T follicular helper cell (primary cell): Measurements from ENCODE around the gene CFAP99.
"Not testable (repeated sequence)": the region's sequence is repeated elsewhere in the genome, so short reads cannot be mapped to it uniquely, and the experiment has no call there.

Experiments used
- DNase-seq: peaks from one replicate; pipeline ENCODE4 v3.0.0-alpha.2; 2020; ENCODE audit warnings: low read depth

The CFAP99 gene

DNA sequence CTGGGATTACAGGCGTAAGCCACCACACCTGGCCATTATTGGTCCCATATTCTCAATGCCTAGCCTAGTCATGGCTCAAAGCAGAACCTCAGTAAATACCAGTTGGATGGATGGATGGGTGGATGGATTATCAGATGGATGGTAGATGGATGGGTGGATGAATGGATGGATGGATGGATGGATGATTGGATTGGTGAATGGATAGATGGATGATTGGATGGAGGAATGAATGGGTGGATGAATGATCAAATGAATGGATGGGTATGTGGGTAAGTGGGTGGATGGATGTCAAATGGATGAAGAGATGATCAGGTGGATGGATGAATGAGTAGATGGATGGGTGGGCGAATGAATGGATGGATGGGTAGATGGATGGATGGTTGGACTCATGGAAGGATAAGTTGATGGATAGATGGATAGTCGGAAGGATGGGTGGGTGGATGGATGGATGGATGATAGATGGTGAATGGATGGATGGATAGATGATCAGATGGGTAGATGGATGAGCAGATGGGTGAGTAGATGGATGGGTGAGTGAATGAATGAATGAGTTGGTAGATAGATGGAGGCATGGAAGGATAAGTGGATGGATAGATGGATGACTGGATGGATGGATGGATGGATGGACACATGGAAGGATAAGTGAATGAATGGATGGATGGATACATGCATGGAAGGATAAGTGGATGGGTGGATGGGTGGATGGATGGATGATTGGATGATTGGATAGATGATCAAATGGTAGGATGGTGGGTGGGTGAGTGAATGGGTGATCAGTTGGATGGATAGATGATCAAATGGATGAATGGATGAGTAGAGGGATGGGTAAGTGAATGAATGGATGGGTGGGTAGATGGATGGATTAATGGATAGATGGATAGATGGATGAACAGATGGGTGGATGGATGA lies 28.2 kb downstream of the CFAP99 start:
- DNase-seq = no peak

DNA sequence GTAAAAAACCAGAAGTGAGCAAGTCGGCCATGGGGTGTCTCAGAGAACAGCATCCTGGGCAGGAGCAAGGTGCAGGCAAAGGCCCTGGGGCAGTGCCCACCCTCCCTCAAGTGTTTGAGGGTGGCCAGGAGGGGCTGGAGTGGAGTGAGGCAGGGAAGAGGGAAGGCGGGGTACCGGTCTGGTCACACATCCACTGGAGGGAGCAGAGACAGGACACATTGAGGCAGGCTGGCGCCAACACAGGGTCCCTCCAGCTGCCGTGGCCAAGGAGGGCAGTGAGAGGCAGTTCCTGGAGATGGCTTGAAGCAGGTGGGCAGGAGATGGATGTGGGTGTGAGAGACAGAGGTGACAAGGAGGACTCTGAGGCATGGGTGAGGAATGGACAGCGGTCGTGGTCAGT lies 29.8 kb downstream of the CFAP99 start:
- DNase-seq = no peak

GRCh38 chr4:2449051-2449450 lies 30.3 kb downstream of the CFAP99 start:
- DNase-seq = no peak

- DNase-seq = no peak
These were observed 31.0 kb downstream of the CFAP99 start for GRCh38 chr4:2449511-2450392.

DNA sequence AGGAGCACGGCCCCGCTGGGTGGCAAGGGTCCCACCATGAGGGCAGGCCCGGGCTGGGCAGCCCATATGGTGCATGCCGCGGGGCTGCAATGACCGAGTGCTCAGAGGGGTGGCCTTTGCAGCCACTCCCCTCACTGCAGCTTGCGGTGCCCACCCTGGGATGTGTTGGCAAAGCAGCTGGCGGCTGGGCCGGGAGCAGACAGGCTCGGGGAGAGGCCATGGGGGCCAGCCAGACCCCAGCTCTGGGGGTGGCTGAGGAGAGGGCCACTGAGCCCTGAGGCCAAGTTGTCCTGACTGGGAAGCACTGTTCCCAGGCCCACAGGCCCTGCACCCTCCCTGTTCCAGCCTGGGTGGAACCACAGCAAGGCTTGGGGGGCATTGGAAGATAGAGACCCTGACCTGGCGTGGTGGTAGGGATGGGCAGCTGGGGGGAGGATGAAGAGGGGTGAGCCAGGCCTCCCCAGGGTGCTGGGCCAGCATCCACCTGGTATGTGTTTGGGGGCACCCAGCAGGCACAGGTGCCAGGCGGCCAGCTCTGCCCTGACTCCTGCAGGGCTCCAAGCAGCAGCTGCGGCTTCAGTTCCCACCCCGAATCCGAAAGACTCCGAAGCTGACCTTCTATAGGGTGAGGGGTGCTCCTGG lies 31.8 kb downstream of the CFAP99 start:
- no peak for DNase-seq

- DNase-seq = no peak
These were observed 32.3 kb downstream of the CFAP99 start for GRCh38 chr4:2451036-2451520.

DNA sequence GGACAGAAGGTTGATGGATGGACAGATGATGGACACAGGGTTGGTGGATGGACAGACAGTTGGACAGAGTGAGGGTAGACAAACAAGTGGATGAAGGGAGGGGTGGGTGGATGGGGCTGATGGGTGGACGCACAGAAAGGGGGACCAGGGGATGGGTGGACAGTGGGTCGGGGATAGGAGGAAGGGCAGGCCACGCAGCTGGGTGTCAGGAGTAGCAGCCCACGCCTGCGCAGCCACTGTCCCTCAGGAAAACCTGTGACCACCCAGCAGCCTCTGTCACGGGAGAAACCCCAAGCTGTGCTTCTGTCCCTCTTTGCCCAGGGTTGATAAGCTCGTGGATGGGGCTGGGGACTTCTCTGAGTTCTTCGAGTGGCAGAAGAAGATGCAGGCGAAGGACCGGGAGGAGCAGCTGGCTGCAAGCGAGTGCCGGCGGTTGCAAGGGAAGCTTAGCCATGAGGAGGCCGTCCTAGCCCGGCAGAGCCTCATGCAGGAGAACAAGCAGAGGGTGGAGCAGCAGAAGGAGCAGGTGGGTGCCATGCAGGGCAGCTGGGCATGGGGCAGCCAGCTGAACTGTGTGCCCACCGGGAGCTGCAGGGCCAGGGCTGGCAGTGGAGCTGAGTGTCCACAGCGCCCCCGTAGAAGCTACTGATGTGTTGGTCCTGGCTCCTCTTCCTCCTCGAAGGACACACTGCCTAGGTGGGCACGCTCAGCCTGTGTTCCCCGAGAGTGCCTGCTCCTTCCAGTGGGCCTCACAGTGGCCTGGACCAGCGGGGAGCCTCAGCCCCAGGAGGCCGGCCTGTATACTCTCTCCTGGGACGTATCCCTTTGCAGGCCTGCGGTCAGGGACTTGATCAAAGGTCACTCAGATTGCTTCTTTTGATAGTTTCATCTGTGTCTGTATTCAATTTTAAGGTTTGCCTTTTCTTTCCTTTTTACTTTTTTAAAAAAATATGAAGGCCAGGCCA lies 33.3 kb downstream of the CFAP99 start:
- no peak for DNase-seq

DNA sequence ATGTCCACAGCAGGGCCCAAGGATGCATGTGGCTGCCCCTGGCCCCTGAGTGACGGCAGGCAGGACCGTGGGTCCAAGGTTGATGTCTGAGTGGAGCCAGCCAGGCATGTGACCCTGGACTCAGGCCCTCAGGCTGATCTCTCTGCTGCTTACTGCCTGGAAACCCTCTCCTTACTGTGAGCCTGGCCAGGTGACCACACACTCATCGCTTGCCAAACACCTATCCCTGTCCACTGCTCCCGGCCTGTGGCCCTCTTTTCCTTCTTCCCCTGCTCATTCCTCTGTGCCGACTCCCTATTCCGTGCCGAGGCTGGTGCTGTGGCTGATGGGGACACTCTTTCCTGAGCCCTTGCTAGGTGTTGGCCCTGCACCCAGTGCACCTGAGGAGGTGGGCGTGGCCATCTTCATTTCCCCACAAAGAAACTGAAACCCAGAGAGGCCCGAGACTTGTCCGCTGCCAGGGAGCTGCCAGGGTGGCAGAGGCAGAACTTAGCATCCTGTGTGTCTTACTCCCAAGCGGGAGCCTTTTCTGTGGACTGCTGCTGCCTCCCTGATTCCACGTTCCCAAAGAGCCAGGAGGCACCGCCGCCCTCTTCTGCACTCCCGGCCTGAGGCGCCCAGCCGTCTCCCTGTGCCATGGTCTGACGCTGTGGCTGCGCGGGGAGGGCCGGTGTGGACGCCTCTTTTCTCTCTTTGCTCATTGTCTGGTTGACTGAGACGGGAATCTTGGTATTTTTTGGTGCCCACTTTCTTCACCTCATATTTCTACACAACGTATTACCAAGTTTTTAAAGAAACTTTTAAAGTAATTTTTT lies 38.9 kb downstream of the CFAP99 start:
- DNase-seq = no peak

DNA sequence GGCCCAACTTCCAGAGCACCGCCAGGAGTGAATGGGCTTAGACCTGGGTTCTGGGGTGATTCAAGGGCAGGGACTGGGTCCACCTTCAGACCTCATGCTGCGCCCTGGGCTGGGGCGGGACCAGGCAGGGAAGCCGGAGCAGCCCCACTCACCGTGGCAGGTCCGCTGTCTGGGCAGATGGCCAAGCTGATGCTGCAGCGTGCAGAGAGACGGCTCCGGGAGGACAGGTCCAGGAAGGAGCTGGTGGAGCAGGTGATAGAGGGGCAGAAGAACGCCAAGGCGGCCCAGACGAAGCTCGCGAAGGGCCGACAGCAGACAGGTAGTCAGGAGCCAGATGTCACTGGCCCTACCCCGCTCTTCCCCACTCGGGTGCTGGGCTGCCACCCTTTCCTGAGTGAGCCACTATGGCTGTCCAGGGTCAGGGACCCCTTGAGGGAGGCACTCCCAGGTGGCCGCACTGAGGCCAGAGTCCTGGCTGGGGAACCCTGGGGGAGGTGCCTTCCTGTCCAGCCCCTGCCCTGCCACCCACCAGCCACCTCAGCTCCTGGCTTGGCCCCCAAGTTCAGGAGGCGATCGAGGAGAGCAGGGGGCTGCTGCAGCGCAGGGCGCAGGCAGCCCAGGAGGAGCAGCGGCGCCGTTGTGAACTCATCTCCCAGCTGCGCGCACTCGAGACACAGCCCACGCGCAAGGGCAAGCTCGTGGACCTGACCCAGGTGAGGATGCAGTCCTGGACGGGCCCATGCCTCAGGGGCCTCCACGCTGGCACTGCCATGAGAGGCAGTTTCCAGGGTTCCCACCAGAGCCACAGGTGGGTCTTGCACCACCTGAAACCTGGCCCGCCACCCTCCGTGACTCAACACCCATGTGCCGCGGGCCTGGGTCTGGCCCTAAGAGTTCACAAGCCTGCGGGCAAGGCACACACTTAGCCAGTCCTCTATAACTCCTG lies 40.1 kb downstream of the CFAP99 start:
- DNase-seq = no peak

GRCh38 chr4:2459589-2460349 lies 41.0 kb downstream of the CFAP99 start:
- DNase-seq = no peak

- DNase-seq = no peak
These were observed 42.6 kb downstream of the CFAP99 start for GRCh38 chr4:2461246-2461960.

DNA sequence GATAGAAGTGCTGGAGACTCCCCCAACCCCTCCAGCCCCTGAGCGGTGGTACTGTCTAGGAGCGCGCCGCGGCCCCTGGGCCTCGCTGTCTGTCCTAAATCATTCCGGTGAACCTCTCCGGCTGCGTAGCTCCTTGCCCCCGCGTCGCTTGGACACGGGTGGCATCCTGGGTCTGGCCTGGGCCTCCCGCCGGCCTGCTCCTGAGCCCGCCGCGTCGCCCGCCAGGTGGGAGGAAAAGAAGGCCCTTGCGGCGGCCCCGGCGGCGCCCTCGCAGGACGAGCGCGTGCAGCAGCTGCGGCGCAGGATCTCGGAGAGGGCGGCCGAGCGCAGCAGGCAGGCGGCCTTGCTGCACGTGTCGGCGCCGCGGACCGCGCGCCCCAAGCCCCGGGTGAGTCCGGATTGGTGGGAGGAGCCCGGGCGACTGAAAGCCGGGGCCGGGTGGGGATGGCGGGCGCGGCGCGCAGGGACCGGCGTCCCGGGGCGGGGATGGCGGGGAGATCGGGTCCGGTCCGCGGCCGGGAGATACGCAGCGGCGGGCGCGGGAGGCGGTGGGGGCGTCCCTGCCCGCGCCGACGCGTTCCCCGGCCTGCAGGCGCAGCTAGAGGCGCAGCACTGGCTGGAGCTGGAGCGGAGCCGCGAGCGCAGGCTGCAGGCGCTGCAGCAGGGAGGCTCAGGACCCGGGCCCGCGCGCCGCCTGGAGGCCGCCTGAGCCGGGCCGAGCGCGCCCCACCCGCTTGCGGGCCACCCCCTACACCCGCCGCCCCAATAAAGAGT lies 43.6 kb downstream of the CFAP99 start:
- DNase-seq = peak; percentile 56

GRCh38 chr4:2462992-2463762 lies 44.4 kb downstream of the CFAP99 start:
- no peak for DNase-seq

GRCh38 chr4:2465032-2465431 lies 46.3 kb downstream of the CFAP99 start:
- DNase-seq = no peak

DNA sequence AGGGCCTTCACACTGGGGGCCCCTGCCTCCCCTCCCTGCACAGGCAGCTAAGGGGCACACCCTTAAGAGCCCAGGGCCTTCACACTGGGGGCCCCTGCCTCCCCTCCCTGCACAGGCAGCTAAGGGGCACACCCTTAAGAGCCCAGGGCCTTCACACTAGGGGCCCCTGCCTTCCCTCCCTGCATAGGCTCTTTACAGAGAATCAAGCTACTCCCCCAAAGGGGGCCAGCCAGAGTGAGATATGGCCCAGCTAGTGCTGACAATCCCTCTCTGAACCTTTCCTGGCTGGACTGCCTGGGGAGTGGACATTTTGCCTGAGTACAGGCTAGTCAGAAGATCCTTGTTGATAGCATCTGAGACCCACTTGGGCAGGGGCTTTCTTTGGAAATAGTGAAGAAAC lies 46.8 kb downstream of the CFAP99 start:
- DNase-seq = not testable (repeated sequence)
